Activated CD8-positive, alpha-beta memory T cell treated with anti-CD3 and anti-CD28 coated beads for 48 hours (primary cell): ENCODE data around the gene PCDH9.

ENCODE experiments used
- DNase-seq, 3 experiments: peaks; one replicate each; pipeline ENCODE4 v3.0.0-alpha.2; 2020; ENCODE audit warnings: low read depth in 2 of 3, low spot score in 2 of 3

Gene PCDH9

DNA sequence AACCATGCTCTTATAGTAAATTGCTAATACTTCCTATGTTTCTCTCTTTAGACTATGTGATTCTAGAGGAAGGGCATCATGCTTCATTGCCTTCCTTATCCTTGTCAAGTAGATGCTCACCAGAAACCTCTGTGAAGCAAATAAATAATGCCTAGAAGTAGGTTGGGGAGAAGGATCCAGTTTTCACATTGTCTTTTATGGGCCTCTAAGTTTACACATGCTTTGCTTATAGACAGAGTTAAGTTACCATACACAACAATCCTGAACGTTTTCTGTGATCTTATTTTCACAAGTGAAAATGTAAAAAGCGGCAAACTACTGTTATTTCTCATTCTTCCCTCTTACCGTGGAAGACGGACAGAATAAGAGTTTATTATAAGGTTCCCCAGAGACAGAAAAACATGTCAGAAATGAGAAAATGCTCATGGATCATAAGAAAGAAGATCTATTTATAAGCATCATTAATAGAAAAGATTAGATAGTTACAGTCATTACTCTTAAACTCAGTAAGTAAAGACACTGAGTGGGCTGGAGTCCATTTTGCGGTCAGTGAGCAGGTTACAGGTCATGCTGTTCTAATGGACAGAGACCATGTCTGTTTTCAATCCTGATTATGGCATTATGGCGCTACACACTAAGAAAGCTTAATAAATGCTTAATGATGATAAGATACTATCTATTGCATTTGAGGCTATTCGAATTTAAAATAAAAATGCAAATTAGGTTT lies 723.9 kb downstream of the PCDH9 start:
- DNase-seq: no peak

DNA sequence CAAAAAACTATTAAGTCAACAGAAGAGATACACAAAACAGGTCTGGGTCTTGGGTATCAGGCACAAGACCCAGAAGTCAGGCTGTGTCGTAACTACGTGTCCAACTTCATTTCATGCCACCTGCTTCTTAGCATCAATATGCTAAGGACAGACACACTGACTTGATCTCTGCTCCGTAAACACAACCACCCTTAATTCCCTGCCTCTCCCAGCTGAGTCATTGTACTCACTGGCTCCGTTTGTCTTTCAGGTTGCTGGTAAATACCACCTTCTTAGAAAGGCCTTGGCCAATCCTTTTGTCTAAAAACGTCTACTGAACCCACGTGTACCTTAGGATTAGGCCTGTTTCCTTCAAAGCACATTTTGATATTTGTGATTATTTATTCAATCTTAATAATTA lies 726.2 kb downstream of the PCDH9 start:
- no peak for DNase-seq

GRCh38 chr13:66501181-66501580 lies 729.0 kb downstream of the PCDH9 start:
- no peak for DNase-seq

- DNase-seq: no peak
Observed at GRCh38 chr13:66492479-66492878, 737.7 kb downstream of the PCDH9 start.

DNA sequence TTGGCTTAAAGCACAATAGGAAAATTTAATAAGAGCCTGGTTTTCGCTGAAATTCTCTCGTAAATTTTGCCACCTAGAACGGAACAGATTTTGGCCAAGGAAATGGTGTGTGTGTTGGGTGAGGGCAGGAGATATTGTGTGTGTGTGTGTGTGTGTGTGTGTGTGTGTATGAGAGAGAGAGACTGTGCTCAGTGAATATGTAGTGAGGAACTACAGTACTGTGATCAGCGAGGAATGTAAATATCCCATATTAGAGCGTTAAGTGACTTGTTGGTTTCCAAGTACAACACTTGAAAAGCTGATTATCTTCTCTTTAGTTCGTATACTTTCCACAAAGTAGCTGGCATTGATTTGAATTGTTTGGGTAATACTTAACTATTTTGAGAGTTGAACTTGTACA lies 738.9 kb downstream of the PCDH9 start:
- DNase-seq: no peak

DNA sequence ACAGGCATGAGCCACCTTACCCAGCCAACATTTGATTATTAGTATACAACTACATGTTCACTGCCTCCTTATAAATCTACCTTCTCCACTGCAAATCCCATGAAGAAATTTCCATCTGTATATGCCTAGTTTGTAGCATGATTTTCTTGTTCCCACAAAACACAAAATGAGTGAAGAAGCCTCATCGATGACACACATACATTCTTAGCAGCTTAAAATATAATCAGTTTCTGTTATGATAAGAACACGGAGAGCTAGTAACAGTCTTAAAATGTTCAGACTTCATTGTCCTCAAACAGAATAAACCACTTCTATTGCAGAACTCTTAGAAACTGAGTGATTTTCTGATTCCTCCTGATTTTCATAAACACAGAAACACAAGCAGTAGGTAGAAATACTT lies 740.5 kb downstream of the PCDH9 start:
- DNase-seq: no peak

GRCh38 chr13:66489172-66489571 lies 741.0 kb downstream of the PCDH9 start:
- no peak for DNase-seq

GRCh38 chr13:66483712-66484111 lies 746.4 kb downstream of the PCDH9 start:
- no peak for DNase-seq

GRCh38 chr13:66482836-66483235 lies 747.3 kb downstream of the PCDH9 start:
- DNase-seq: no peak

DNA sequence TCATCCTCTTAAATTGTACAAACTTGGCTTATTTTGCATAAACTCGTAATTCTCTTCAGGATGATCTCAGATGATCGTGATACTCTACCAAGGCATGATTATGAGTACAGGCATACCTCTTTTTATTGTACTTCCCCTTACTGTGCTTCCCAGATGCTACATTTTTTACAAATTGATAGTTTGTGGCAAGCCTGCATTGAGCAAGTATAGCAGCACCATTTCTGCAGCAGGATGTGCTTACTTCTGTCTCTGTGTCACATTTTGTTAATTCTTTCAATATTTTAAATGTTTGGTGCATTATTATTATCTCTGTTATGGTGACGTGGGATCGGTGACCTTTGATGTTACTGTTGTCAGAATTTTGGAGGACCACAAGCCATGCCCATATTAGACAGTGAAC lies 752.3 kb downstream of the PCDH9 start:
- no peak for DNase-seq

DNA sequence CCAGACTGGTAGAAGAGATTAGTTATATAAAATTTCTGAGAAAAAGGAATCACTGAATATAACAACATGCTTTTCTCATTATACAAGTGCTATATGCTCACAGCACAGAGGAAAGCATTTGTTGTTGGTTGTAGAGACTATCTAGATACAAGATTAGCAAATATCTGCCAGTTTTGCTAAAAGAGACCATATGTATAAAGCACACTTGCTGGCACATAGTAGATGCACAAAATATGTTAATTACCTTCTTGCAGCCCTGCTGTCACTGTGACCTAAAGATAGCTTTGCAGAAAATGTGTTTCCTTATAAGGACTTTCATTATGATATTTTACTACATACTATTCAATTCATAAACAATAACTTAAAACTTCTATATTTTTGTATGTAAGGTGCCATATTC lies 755.1 kb downstream of the PCDH9 start:
- DNase-seq: no peak

GRCh38 chr13:66469745-66470144 lies 760.4 kb downstream of the PCDH9 start:
- DNase-seq: no peak

DNA sequence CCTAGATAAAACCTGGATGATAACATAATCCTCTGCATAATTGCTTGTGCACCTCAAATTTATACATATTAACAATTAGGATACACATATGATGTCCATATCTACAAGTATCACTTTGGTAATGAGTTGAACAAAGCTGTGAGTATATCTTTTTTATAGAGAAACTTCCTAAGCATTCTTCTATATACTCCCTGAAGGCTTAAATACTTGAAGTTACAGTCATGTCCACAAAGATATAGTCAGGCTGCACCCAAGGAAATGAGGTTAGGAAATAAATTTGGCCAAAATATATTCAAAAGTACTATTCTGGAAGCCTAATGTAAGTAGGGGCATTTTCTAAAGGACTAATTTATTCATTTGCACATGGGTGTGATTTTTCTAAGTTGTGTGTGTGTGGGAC lies 761.5 kb downstream of the PCDH9 start:
- no peak for DNase-seq

- no peak for DNase-seq
Observed at GRCh38 chr13:66462187-66462586, 767.9 kb downstream of the PCDH9 start.

DNA sequence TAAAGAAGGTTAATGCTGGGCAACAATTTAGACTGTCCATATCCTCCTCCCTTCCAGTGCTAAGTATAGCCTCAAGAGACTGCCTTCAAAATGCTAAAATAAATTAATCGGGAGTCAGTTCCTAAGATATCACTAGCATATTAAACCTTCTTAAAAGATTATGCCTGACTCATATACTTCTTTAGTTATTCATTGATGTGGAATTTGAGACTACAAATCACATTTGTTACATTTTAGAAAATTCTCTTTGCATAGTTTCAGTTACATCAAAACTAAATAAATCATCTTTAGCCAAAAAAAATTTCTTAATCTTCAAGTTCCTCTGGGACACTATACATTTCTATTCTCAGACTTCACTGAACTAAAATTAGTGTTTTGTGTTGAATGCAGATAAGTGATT lies 769.1 kb downstream of the PCDH9 start:
- no peak for DNase-seq

DNA sequence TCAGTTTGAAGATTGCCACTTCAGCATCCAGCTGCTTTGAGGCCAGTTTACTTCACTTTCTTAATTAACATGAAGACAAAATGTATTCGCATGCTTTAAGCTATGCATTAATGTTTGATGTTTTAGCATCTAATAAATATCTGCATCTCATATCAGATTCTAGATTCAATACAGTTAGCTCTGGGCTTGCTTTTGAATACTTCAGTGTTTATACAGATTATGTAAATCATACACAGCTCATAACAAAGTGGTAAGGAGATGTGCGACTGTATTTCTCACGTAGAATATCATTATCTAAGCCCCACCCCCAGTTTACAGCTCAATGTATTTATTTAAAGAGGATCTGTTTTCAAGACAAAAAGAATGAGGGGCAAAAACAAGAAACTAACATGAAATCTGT lies 770.5 kb downstream of the PCDH9 start:
- no peak for DNase-seq

DNA sequence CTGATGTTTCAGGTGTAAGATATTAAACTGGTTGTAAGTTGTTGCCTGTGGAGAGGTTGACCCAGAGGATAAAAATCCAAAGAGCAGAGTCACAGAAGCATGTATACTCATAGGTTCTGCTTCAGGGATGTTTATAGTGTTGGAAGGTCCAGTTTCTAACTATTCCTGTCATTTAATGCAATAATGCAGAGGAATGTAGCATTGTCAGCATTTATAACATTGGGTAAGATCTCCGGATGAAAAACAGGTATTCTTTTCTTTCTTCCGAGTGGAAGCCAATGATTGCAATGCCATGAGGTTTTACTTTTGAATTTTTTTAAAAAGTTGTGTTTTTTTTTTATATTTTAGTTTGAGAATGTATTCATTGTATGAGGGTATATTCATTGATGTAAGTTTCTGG lies 771.0 kb downstream of the PCDH9 start:
- DNase-seq: no peak

DNA sequence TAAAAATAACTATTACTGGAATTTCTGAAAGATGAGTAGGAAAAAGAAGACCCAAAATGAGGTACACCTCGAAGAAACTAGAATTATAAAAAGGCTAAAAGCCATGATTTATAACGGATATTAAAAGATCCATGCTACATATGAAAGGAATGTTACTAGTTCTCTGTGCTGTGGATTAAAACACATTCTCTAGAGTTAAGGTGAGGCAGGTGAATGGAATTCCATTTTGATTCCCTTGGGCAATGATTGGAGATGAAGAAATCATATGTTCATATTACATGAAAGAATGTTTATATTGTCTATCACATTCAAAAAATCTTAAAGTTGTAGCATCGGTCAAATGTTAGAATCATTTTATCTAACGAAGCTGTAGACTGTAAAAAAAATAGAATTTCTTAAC lies 783.7 kb downstream of the PCDH9 start:
- DNase-seq: no peak

GRCh38 chr13:66443926-66444325 lies 786.2 kb downstream of the PCDH9 start:
- DNase-seq: no peak

DNA sequence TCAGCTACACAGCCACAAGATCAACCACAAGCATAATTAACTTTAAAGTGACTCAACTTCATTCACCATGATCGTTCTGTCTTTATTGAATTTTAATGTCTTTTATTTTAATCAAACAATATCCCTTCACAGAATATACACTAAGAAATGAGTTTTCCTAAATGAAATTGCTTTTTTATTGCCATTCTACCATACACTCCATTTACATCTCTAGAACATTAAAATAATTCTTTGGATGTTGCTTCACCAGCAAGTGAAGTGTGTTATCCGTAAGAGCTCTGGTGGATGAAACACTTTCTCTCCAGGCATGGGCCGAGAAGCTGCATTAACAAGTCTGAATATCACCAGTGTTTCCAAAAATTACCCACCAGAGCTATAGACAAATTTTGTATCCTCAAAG lies 789.2 kb downstream of the PCDH9 start:
- DNase-seq: no peak

DNA sequence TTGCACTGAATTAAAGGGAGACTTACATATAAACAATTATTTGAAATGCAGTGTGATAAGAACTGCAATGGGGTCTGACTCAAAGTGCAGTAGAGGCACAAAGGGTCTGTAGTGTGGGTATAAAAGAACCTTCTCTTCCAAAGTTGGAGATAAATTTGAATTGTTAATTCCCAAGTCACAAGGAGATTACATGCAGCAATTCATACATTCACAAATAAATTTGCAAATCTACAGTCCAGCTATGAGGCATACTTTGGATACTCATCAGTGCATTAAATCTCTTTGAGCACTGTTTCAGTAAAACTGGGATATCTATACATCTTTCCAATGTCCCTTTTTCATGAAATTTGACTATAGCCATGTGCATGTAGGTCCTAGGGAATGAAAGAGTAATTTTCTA lies 799.4 kb downstream of the PCDH9 start:
- no peak for DNase-seq

GRCh38 chr13:66430269-66430668 lies 799.9 kb downstream of the PCDH9 start:
- DNase-seq: no peak

DNA sequence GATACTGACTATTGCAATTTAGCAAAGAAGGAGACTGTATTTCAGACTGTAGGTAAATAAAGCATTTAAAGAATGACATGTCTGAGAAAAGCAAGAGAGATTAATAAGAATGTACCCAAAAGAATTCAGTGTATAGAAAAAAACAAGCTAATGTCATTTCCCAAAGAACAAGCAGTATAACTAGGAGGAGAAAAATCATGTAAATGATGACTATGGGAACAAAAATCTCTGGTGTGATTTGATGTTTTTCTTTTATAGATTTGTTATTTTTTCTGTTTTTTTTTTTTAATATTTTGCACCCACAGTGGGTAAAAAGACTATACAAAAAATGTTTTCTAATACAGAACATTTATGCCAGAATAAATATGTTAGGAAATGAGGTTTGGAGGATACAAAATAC lies 801.0 kb downstream of the PCDH9 start:
- DNase-seq: no peak

DNA sequence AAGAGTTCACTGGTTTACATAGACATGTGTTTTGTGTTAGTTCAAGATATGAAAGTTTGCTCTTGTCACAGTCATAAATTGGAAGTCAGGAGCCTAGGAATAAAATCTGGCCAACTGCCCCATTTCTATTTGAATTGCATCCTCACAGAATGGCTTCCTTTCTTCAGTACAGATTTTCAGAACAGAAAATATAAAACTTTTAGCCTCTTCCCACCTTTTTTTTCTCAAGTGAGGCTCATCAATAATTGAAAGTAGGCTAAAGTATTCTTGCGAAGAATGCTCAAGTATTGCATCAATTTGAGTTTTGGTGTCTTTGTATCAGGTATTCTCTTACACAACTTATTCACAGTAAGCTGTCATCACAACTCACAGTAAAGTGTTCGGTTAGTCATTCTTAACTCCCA lies 802.7 kb downstream of the PCDH9 start:
- no peak for DNase-seq
